Spleen (tissue), 11 donors: ENCODE measurements around the gene ZNF320. TPM values are rescaled to one million over a fixed set of nuclear protein-coding genes. Genes with fewer than 3 reads are reported as not detected.
"Not testable (repeated sequence)": the region's sequence is repeated elsewhere in the genome, so short reads cannot be mapped to it uniquely, and the experiment has no call there.

ENCODE experiments used
- DNase-seq: peaks from one replicate; pipeline ENCODE4 v3.0.0-alpha.2; 2020
- H3K27ac ChIP-seq, 8 donors: fragments of 200-600 bp; sonication (generic) in 7 of 8; 1 replicate in 4 of 8; 2 replicates in 4 of 8; pipeline versions ENCODE4 v1.5.0 to v1.8.0; 2016 to 2021; ENCODE audit warnings: inconsistent platforms in 4 of 8, mild to moderate bottlenecking in 4 of 8, moderate library complexity in 1 of 8
- H3K27me3 ChIP-seq, 7 donors: fragments of 200-600 bp; sonication (generic) in 6 of 7; replicated peaks in 1 of 7; 1 replicate in 4 of 7; 2 replicates in 3 of 7; pipeline versions ENCODE4 v1.5.0 to v1.8.0; 2016 to 2021; ENCODE audit warnings: inconsistent platforms in 3 of 7, mild to moderate bottlenecking in 1 of 7
- H3K36me3 ChIP-seq, 6 donors: fragments of 200-600 bp; sonication (generic) in 5 of 6; 1 replicate in 4 of 6; 2 replicates in 2 of 6; pipeline versions ENCODE4 v1.5.0 to v1.8.0; 2016 to 2021; ENCODE audit warnings: inconsistent platforms in 2 of 6
- H3K4me1 ChIP-seq, 6 donors: fragments of 200-600 bp; sonication (generic) in 5 of 6; 1 replicate in 3 of 6; 2 replicates in 3 of 6; pipeline versions ENCODE4 v1.5.0 to v1.8.0; 2016 to 2021; ENCODE audit warnings: inconsistent platforms in 3 of 6
- H3K4me3 ChIP-seq, 8 donors: fragments of 200-600 bp; sonication (generic) in 7 of 8; 1 replicate in 4 of 8; 2 replicates in 4 of 8; pipeline versions ENCODE4 v1.5.0 to v1.8.0; 2016 to 2021; ENCODE audit warnings: inconsistent platforms in 4 of 8, mild to moderate bottlenecking in 4 of 8, moderate library complexity in 2 of 8
- H3K9me3 ChIP-seq, 8 donors: fragments of 200-600 bp; sonication (generic) in 7 of 8; 1 replicate in 4 of 8; 2 replicates in 4 of 8; pipeline versions ENCODE4 v1.5.0 to v1.8.0; 2016 to 2021; ENCODE audit warnings: inconsistent platforms in 4 of 8
- CTCF ChIP-seq, 11 experiments: fragments of 200-600 bp in 7 of 11; fragments of 450-650 bp in 4 of 11; sonication (generic) in 4 of 11; IDR thresholded peaks in 8 of 11; conservative IDR thresholded peaks in 3 of 11; 1 replicate in 7 of 11; 2 replicates in 4 of 11; pipeline versions ENCODE4 v1.4.0 to v1.8.0; 2016 to 2021; ENCODE audit warnings: antibody characterized with exemption in 11 of 11, inconsistent platforms in 4 of 11, mild to moderate bottlenecking in 1 of 11
- POLR2A ChIP-seq, 3 donors: fragments of 450-650 bp; IDR thresholded peaks; one replicate each; pipeline ENCODE4 v1.5.1; 2017; ENCODE audit warnings: antibody characterized with exemption in 3 of 3, mild to moderate bottlenecking in 1 of 3
- POLR2AphosphoS5 ChIP-seq, 3 donors: sonication (generic); formaldehyde crosslinking; IDR thresholded peaks; one replicate each; pipeline ENCODE4 v1.5.1; 2017; ENCODE audit warnings: antibody characterized with exemption in 3 of 3
- WGBS, 5 donors: extraction: QIAGEN DNeasy Blood & Tissue Kit in 3 of 5; methylation state at CpG; one replicate each; pipeline versions ENCODE4 v1.1.5 to v1.1.7; 2013 to 2018; 5-methylcytosine and 5-hydroxymethylcytosine counted together
- intact Hi-C: fragments of 100-400 bp; cut with DNase I; formaldehyde crosslinking; loops from one replicate; pipeline ENCODE4 v1.15.0; 2023; ENCODE audit warnings: low total_unique reads
- polyA plus RNA-seq, 3 donors: library from polyadenylated mRNA; stranded (reverse); fragments of 200-250 nt; gene quantifications; one replicate each; pipeline ENCODE4 v1.2.1, GENCODE V29; 2013
- total RNA-seq, 7 donors: library from RNA; depleted of rRNA in 3 of 7; stranded (reverse); fragments of >200 nt in 3 of 7; fragmentation: NEBNext Ultra II Directional in 4 of 7; extraction: Animal tissue kit (Norgen Biotek cat#: 25700) in 4 of 7; gene quantifications; one replicate each; pipeline versions ENCODE4 v1.1.0 to v1.2.1, GENCODE V29; 2016 to 2021
- donor health status: healthy with polysubstance abuse.
- donor health status: DM: no; HTN: no; CAD: no; lungs with moderate emphysema.
- donor health status: DM: no; HTN: no; CAD: no.
- donor health status: Bipolar disorder and iron deficiency.
- donor health status: healthy.
- donor health status: DM: no; HTN: no; CAD: no.
- donor health status: DM: yes; HTN: yes; CAD: no.

The ZNF320 gene
- total and polyA plus RNA-seq, 10 donors, result 3.1 to 23.9 (median 14.3) TPM

- Histone ChIP-seq H3K4me3 (no peak overlapping the region), H3K9me3 (peaks cover 0 to 63% (median 16%) of the 10 kb centered on the region in 8 donors), H3K36me3 (peaks cover 0 to 54% (median 0%) of the 10 kb centered on the region in 6 donors), H3K4me1 (peaks cover 0 to 28% (median 13%) of the 10 kb centered on the region in 6 donors), H3K27me3 (no peaks in the 10 kb centered on the region), H3K27ac (peak overlapping the region in 1 of 8 donors; percentile 21)
- DNase-seq, result no peak
- 43 to 56% (median 50%) methylated on average over 11 to 12 of the region's 12 CpGs for WGBS, 5 donors
- intact Hi-C loops, result no loop called here
- TF ChIP-seq POLR2AphosphoS5 (IDR thresholded peaks at IDR 0.05) (no peak), CTCF (IDR thresholded peaks at IDR 0.05 in 8 of 11, conservative IDR thresholded peaks at IDR 0.05 in 3 of 11) (no peak), POLR2A (IDR thresholded peaks at IDR 0.05) (no peak)
Measured at GRCh38 chr19:52936151-52936953, 38.9 kb upstream of the ZNF320 start.

GRCh38 chr19:52935434-52935833, 38.0 kb upstream of the ZNF320 start:
- intact Hi-C loops, result no loop called here
- no peak overlapping the region for H3K4me3 ChIP-seq
- TF ChIP-seq CTCF (IDR thresholded peaks at IDR 0.05 in 8 of 11, conservative IDR thresholded peaks at IDR 0.05 in 3 of 11), result no peak
- TF ChIP-seq POLR2AphosphoS5 (IDR thresholded peaks at IDR 0.05), result no peak
- TF ChIP-seq POLR2A (IDR thresholded peaks at IDR 0.05), result no peak
- peaks cover 0 to 19% (median 6%) of the 10 kb centered on the region in 6 donors for H3K4me1 ChIP-seq
- WGBS, 5 donors, result 75 to 84% (median 84%) methylated on average over 8 of the region's 8 CpGs
- H3K36me3 ChIP-seq, result peaks cover 0 to 55% (median 0%) of the 10 kb centered on the region in 6 donors
- no peak overlapping the region for H3K27ac ChIP-seq
- H3K9me3 ChIP-seq, result peaks cover 0 to 64% (median 16%) of the 10 kb centered on the region in 8 donors
- no peak for DNase-seq
- no peaks in the 10 kb centered on the region for H3K27me3 ChIP-seq

- H3K27me3 ChIP-seq, H3K9me3 ChIP-seq, intact Hi-C loops, H3K4me3 ChIP-seq, DNase-seq: not testable (repeated sequence)
- peak overlapping the region in 1 of 8 donors; percentile 91 for H3K27ac ChIP-seq
- WGBS, 5 donors, result 93 to 98% (median 96%) methylated on average over 9 of the region's 9 CpGs
- peaks cover 0 to 31% (median 17%) of the 10 kb centered on the region in 6 donors for H3K36me3 ChIP-seq
- H3K4me1 ChIP-seq, result peaks cover 7 to 35% (median 20%) of the 10 kb centered on the region in 6 donors
Measured at GRCh38 chr19:52924641-52925040, 27.2 kb upstream of the ZNF320 start.

- Histone ChIP-seq H3K27ac (peak overlapping the region; percentile 79 to 91 (median 90)), H3K36me3 (peaks cover 0 to 25% (median 13%) of the 10 kb centered on the region in 6 donors), H3K4me3 (peak overlapping the region; percentile 59 to 87 (median 66)), H3K27me3 (no peaks in the 10 kb centered on the region), H3K4me1 (peaks cover 7 to 35% (median 20%) of the 10 kb centered on the region in 6 donors), H3K9me3 (no peaks in the 10 kb centered on the region)
- peak; percentile 78 for DNase-seq
- TF ChIP-seq POLR2A (IDR thresholded peaks at IDR 0.05), result no peak
- TF ChIP-seq CTCF (IDR thresholded peaks at IDR 0.05 in 8 of 11, conservative IDR thresholded peaks at IDR 0.05 in 3 of 11), result no peak
- TF ChIP-seq POLR2AphosphoS5 (IDR thresholded peaks at IDR 0.05), result no peak
- intact Hi-C loops, result no loop called here
- WGBS, 5 donors, result 41 to 65% (median 57%) methylated on average over 18 of the region's 18 CpGs
Measured at GRCh38 chr19:52923778-52924593, 26.6 kb upstream of the ZNF320 start.
